Fibroblast of lung (primary cell): ENCODE results near the gene TASOR2. TPM values are rescaled to one million over a fixed set of nuclear protein-coding genes. Genes with fewer than 3 reads are reported as not detected.

ENCODE experiments used
- DNase-seq, 2 donors: peaks; one replicate each; pipeline versions ENCODE4 v3.0.0 to v3.0.0-alpha.2; 2010; ENCODE audit warnings: low read depth in 2 of 2
- H2AFZ ChIP-seq: 2 replicates; pipeline ENCODE4 v1.5.1; 2012; ENCODE audit warnings: low read length, control low read depth, inconsistent platforms
- H3K27ac ChIP-seq: 2 replicates; pipeline ENCODE4 v1.5.1; 2011; ENCODE audit warnings: low read length, control low read depth; ENCODE audit not compliant: insufficient read depth
- H3K27me3 ChIP-seq: 2 replicates; pipeline ENCODE4 v1.5.1; 2011; ENCODE audit warnings: mild to moderate bottlenecking, low read length; ENCODE audit not compliant: control insufficient read depth, insufficient read depth
- H3K36me3 ChIP-seq: 2 replicates; pipeline ENCODE4 v1.5.1; 2011; ENCODE audit warnings: low read length; ENCODE audit not compliant: control insufficient read depth, insufficient read depth
- H3K4me1 ChIP-seq: 2 replicates; pipeline ENCODE4 v1.5.1; 2011; ENCODE audit warnings: low read length; ENCODE audit not compliant: control insufficient read depth, insufficient read depth; ENCODE audit errors: extremely low read depth
- H3K4me2 ChIP-seq: 2 replicates; pipeline ENCODE4 v1.5.1; 2011; ENCODE audit warnings: low read length, control low read depth; ENCODE audit not compliant: insufficient read depth; ENCODE audit errors: extremely low read depth
- H3K4me3 ChIP-seq, 4 experiments: fragments of 200-600 bp in 1 of 4; sonication (generic) in 1 of 4; replicated peaks in 1 of 4; 2 replicates each; pipeline ENCODE4 v1.5.1; 2011 to 2016; ENCODE audit warnings: low read length in 4 of 4, low read depth in 3 of 4, mild to moderate bottlenecking in 3 of 4, control low read depth in 2 of 4, inconsistent platforms in 1 of 4, mixed read lengths in 1 of 4; ENCODE audit not compliant: insufficient read depth in 1 of 4; ENCODE audit errors: control extremely low read depth in 1 of 4
- H3K79me2 ChIP-seq: 2 replicates; pipeline ENCODE4 v1.5.1; 2012; ENCODE audit warnings: mild to moderate bottlenecking, low read length, inconsistent platforms; ENCODE audit not compliant: control insufficient read depth, insufficient read depth
- H3K9ac ChIP-seq: 2 replicates; pipeline ENCODE4 v1.5.1; 2011; ENCODE audit warnings: mild to moderate bottlenecking, low read length, control low read depth; ENCODE audit not compliant: insufficient read depth
- H3K9me3 ChIP-seq: 2 replicates; pipeline ENCODE4 v1.5.1; 2012; ENCODE audit warnings: low read depth, low read length; ENCODE audit not compliant: control insufficient read depth, insufficient read depth
- H4K20me1 ChIP-seq: 2 replicates; pipeline ENCODE4 v1.5.1; 2011; ENCODE audit warnings: low read length; ENCODE audit not compliant: control insufficient read depth, insufficient read depth; ENCODE audit errors: extremely low read depth
- EZH2 ChIP-seq: IDR thresholded peaks from 2 replicates; pipeline ENCODE4 v1.5.1; 2012; ENCODE audit warnings: low read length, control low read depth, mild to moderate bottlenecking; ENCODE audit errors: missing control alignments
- polyA plus RNA-seq, 2 donors: library from polyadenylated mRNA; depleted of rRNA in 1 of 2; stranded (reverse) in 1 of 2; unstranded in 1 of 2; fragments of >200 nt; gene quantifications; 2 replicates each; pipeline ENCODE4 v1.2.1, GENCODE V29; 2011 to 2012; ENCODE audit warnings: missing spikeins in 1 of 2
- total RNA-seq: library from RNA; depleted of rRNA; stranded (reverse); fragments of >200 nt; gene quantifications from 2 replicates; pipeline ENCODE4 v1.2.1, GENCODE V29; 2014
- TF ChIP-seq, protein P1 (sequence below), 2 donors: IDR thresholded peaks in 1 of 2; conservative IDR thresholded peaks in 1 of 2; 1 replicate in 1 of 2; 2 replicates in 1 of 2; pipeline ENCODE4 v1.5.1; 2011 to 2012; ENCODE audit warnings: low read length in 2 of 2, control low read depth in 1 of 2, inconsistent platforms in 1 of 2, low read depth in 1 of 2, mild to moderate bottlenecking in 1 of 2

TASOR2 gene
- total and polyA plus RNA-seq, 2 donors (not counting 1 experiment from before 2014, with no cell fraction given) = 41.1 to 77.9 TPM

GRCh38 chr10:5641501-5641900, 43.1 kb upstream of the TASOR2 start:
- no peak overlapping the region for H3K4me3 ChIP-seq
- no peak for DNase-seq
- H3K27me3 ChIP-seq = no peaks in the 10 kb centered on the region
- no peak overlapping the region for H3K9ac ChIP-seq
- no peaks in the 10 kb centered on the region for H3K4me1 ChIP-seq
- no peak for TF ChIP-seq EZH2
- TF ChIP-seq, protein P1, sequence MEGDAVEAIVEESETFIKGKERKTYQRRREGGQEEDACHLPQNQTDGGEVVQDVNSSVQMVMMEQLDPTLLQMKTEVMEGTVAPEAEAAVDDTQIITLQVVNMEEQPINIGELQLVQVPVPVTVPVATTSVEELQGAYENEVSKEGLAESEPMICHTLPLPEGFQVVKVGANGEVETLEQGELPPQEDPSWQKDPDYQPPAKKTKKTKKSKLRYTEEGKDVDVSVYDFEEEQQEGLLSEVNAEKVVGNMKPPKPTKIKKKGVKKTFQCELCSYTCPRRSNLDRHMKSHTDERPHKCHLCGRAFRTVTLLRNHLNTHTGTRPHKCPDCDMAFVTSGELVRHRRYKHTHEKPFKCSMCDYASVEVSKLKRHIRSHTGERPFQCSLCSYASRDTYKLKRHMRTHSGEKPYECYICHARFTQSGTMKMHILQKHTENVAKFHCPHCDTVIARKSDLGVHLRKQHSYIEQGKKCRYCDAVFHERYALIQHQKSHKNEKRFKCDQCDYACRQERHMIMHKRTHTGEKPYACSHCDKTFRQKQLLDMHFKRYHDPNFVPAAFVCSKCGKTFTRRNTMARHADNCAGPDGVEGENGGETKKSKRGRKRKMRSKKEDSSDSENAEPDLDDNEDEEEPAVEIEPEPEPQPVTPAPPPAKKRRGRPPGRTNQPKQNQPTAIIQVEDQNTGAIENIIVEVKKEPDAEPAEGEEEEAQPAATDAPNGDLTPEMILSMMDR (conservative IDR thresholded peaks at IDR 0.05 in 1 of 2, IDR thresholded peaks at IDR 0.05 in 1 of 2; ENCODE audit: low read depth in 1 of 2, low read length in 2 of 2) = no peak
- no peaks in the 10 kb centered on the region for H4K20me1 ChIP-seq
- no peak overlapping the region for H3K27ac ChIP-seq
- peaks cover 5% of the 10 kb centered on the region for H3K36me3 ChIP-seq
- no peak overlapping the region for H3K4me2 ChIP-seq
- no peaks in the 10 kb centered on the region for H3K9me3 ChIP-seq
- H2AFZ ChIP-seq = no peak overlapping the region
- H3K79me2 ChIP-seq = no peaks in the 10 kb centered on the region

DNA sequence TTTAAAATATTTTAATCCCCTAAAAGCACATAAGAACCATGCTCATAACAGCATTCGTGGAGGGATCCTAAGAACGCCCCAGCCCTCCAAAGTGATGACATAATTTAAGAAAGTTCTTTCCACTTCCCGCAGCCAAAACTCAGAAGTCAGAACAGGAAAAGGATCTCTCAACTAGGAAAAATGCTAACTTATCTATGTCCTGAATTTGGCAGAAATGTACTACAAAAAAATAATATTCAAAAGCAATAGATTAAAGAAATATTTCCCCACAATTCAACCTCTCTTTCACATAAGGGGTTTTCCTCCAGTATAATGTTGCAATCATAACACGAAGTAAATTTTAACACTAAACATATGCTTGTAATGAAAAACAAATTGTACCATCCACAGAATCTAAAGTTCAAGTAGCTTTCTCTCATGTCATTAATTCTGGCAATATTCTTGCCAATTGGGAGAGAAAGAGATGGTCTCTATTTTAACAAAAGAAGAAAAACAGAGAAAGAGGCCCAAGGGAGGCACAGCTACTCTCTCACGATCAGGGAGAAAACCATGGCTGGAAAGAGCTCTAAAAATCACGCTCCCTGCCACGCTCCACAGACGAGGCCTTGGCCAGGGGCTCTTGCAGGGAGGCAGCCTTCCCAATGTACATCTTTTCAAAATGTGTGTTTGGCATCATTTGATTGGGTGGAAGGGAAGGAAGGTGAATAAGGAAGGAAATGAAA, 41.1 kb upstream of the TASOR2 start:
- Histone ChIP-seq H3K9me3 (no peaks in the 10 kb centered on the region), H3K27me3 (no peaks in the 10 kb centered on the region), H3K9ac (no peak overlapping the region), H2AFZ (no peak overlapping the region), H4K20me1 (no peaks in the 10 kb centered on the region), H3K36me3 (peaks cover 5% of the 10 kb centered on the region), H3K4me1 (no peaks in the 10 kb centered on the region), H3K4me3 (no peak overlapping the region), H3K4me2 (no peak overlapping the region), H3K27ac (no peak overlapping the region), H3K79me2 (no peaks in the 10 kb centered on the region)
- DNase-seq = peak in 1 of 2 donors; percentile 23
- TF ChIP-seq EZH2 = no peak
- TF ChIP-seq, protein P1 (conservative IDR thresholded peaks at IDR 0.05 in 1 of 2, IDR thresholded peaks at IDR 0.05 in 1 of 2; ENCODE audit: low read depth in 1 of 2, low read length in 2 of 2) = no peak

DNA sequence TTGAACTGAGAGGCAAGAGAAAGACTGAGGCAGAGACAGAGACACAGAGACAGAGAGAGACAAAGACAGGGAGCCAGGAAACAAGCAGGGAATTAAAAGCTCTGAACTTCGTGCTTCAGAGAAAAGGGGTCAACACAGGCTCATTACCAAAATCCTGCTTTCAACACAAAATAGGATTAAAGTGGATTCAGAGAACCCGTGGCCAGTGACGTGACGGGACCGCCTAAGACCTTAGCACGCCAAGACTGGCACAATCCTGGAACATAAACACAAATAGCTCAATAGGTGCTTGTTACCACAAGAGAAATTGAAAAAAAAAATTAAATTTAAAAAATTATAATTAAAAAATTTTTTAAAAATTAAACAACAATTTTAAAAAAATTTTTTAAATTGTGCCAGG, 39.7 kb upstream of the TASOR2 start:
- no peak overlapping the region for H3K27ac ChIP-seq
- H3K79me2 ChIP-seq = no peaks in the 10 kb centered on the region
- H3K4me2 ChIP-seq = no peak overlapping the region
- no peak overlapping the region for H3K9ac ChIP-seq
- peaks cover 5% of the 10 kb centered on the region for H3K36me3 ChIP-seq
- H3K27me3 ChIP-seq = no peaks in the 10 kb centered on the region
- DNase-seq = no peak
- H3K4me3 ChIP-seq = no peak overlapping the region
- no peak overlapping the region for H2AFZ ChIP-seq
- TF ChIP-seq, protein P1 (conservative IDR thresholded peaks at IDR 0.05 in 1 of 2, IDR thresholded peaks at IDR 0.05 in 1 of 2; ENCODE audit: low read depth in 1 of 2, low read length in 2 of 2) = no peak
- no peak for TF ChIP-seq EZH2
- no peaks in the 10 kb centered on the region for H4K20me1 ChIP-seq
- no peaks in the 10 kb centered on the region for H3K9me3 ChIP-seq
- no peaks in the 10 kb centered on the region for H3K4me1 ChIP-seq
